D721Med (cell line): ENCODE measurements around the gene DCDC2.
"Not testable (repeated sequence)": the region's sequence is repeated elsewhere in the genome, so short reads cannot be mapped to it uniquely, and the experiment has no call there.

Experiments
- DNase-seq: peaks from one replicate; pipeline ENCODE4 v3.0.0; 2011; ENCODE audit warnings: low spot score; ENCODE audit not compliant: insufficient read length
- FAIRE-seq: peaks from 2 replicates; lab custom pipeline; 2011; peaks lifted over from hg19 to GRCh38; lab: Jason Lieb, UNC
- TF ChIP-seq, protein P1 (sequence below): IDR thresholded peaks from 2 replicates; pipeline ENCODE4 v1.5.1; 2012; ENCODE audit warnings: mild to moderate bottlenecking, control low read depth; ENCODE audit not compliant: insufficient read depth; ENCODE audit errors: missing control alignments

Gene DCDC2

DNA sequence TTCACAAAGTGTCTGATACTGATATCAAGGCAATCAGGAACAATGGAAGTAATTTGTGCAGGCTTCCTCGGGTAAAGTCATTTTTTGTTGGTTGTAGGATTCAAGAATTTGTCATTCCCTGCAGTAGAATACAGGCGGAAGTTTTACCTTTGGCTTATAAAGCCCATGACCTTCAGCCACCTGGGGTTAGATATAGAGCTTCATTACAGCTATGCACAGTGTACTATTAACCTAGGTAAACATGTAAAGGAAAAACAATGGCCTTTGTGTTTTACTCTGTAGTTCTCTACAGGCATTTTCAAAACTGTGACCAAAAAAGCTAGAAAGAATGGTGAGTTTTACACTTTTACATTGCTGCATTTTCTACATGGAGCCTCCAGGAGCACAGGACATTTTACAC lies 116.9 kb downstream of the DCDC2 start:
- no peak for DNase-seq
- no peak for FAIRE-seq
- TF ChIP-seq, protein P1, sequence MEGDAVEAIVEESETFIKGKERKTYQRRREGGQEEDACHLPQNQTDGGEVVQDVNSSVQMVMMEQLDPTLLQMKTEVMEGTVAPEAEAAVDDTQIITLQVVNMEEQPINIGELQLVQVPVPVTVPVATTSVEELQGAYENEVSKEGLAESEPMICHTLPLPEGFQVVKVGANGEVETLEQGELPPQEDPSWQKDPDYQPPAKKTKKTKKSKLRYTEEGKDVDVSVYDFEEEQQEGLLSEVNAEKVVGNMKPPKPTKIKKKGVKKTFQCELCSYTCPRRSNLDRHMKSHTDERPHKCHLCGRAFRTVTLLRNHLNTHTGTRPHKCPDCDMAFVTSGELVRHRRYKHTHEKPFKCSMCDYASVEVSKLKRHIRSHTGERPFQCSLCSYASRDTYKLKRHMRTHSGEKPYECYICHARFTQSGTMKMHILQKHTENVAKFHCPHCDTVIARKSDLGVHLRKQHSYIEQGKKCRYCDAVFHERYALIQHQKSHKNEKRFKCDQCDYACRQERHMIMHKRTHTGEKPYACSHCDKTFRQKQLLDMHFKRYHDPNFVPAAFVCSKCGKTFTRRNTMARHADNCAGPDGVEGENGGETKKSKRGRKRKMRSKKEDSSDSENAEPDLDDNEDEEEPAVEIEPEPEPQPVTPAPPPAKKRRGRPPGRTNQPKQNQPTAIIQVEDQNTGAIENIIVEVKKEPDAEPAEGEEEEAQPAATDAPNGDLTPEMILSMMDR = no peak

GRCh38 chr6:24240380-24240928 lies 117.4 kb downstream of the DCDC2 start:
- TF ChIP-seq, protein P1 = no peak
- FAIRE-seq (no peak), DNase-seq (no peak)

- TF ChIP-seq, protein P1 = no peak
- FAIRE-seq = no peak
- DNase-seq = no peak
Observed at GRCh38 chr6:24238700-24239099, 119.2 kb downstream of the DCDC2 start.

- not testable (repeated sequence) for DNase-seq, FAIRE-seq
Observed at GRCh38 chr6:24236779-24237178, 121.1 kb downstream of the DCDC2 start.

DNA sequence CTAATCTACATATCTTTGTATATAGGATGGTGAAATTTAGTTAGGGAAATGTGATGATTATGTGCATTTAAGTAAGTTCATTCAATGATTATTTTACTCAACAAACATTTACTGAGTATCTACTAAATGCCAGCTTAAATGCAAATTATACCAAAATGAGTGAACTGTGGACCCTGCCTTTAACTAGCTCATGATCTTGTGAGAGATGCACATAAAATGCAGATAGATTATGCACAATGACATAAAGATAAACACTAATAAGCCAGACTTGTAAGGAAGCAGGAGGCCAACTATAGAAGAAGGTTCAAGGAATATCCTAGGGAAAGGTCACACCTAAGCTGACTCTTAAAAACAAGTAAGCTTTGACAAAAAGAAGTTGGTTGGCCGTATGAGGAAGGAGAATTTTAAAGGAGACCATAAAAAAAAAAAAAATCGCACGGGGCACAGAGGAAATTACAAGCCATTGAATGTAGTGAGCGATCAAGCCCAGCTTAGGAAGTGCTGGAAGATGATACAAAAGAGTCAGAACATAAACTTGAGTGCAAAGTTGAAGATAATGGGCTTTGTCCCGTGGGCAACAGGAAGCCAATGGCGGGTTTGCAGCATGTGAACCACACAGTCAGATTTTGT lies 123.9 kb downstream of the DCDC2 start:
- no peak for FAIRE-seq
- DNase-seq = no peak
- TF ChIP-seq, protein P1 = no peak

DNA sequence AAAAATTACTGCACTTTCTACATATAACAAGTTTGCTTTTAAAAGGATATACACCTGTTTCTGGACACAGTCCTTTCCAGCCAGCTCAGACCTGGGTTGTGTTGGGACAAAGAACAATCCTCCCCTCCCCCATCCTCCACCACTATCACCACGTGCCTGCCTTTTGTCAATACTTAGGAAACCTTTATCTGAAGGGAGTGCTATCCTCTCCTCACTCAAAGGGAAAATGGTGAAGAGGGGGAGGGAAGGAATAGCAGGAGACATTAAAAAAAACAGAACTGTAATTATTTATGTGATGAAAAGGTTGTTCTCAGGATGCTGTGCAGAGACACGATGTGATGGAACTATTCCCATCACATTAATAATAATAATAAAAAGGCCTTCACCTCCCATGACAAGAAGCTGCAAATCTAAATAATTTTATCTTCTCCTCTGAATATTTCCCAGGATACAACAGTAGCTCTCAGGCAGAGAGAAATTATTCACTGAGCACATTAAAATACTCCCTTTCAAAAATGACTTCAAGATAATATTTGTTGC lies 126.4 kb downstream of the DCDC2 start:
- DNase-seq = no peak
- TF ChIP-seq, protein P1 = no peak
- no peak for FAIRE-seq

DNA sequence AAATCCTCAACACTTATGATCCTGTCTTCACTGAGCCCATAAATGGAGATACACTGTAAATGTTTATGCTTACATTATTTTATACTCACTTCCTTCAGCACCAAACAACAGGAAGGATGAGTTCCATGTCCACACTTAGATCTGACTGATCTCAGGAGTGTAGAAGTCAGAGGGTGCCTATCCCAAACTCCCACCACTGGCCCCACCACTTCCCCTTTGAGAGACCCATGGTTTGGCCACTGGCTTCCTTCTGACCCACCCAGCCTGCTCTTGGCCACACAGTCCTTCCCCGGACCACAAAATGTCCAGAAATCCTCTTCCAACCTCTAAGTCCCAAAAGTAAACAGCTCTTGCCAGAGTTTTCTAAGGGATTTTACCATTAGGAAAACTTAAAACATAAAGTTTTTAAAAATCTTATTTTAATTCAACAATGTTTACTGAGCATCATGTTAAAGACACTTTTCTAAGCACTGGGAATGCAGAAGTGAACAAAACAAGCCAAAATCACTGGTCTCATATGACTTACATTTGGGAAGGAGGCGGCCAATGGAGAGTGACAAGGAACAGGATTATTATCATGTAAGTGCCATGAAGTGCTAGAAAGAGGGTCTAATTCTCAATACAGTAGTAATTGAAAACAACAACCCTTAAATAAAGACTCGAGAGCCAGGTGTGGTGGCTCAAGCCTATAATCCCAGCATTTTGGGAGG lies 128.0 kb downstream of the DCDC2 start:
- no peak for DNase-seq
- TF ChIP-seq, protein P1 = no peak
- no peak for FAIRE-seq
